SH-SY5Y (cell line): ENCODE results near the gene IL1RL1.

Experiments used
- GATA2 ChIP-seq: IDR thresholded peaks from 2 replicates; pipeline ENCODE4 v1.6.1; 2011; ENCODE audit warnings: mild to moderate bottlenecking, low read depth, low read length
- GATA3 ChIP-seq: IDR thresholded peaks from 2 replicates; pipeline ENCODE4 v1.6.1; 2011; ENCODE audit warnings: low read depth, mild to moderate bottlenecking, low read length, moderate library complexity

DNA sequence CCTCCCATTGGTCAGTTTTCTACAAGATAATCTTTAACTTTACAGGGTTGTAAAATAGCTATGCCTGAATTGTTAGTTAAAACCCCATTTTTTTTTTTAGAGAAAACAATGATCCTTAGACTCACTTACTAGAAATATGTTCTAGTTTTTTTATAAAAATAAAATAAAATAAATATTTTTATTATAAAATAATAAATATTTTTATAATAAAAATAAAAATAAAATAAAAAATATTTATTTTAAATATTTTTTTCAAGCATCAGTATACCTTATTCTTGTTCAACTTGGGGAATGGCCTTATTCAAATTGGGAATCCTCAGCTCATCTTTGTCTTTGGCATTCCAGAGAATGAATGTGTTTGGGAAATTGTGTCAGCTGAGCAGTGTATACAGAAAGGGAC, 20.8 kb upstream of the IL1RL1 start:
- TF ChIP-seq GATA2 (no peak), GATA3 (no peak)
